ENCODE results near the gene MAFG. TPM values are rescaled to one million over a fixed set of nuclear protein-coding genes. Genes with fewer than 3 reads are reported as not detected.

Gene MAFG
- total RNA-seq, 1 donor from 2014 or later: 23.6 TPM

- Mint-ChIP-seq H3K36me3 (ENCODE audit: low read depth, unreplicated experiment) (peaks cover 8% of the 10 kb centered on the region), H3K9me3 (ENCODE audit: unreplicated experiment) (no peaks in the 10 kb centered on the region), H3K27me3 (ENCODE audit: unreplicated experiment) (peaks cover 20% of the 10 kb centered on the region), H3K4me1 (ENCODE audit: unreplicated experiment) (peaks cover 13% of the 10 kb centered on the region), H3K27ac (ENCODE audit: unreplicated experiment) (no peak overlapping the region), H3K4me3 (ENCODE audit: unreplicated experiment) (no peak overlapping the region)
- TF ChIP-seq CTCF (IDR thresholded peaks at IDR 0.05; ENCODE audit: unreplicated experiment): no peak
- DNase-seq (ENCODE audit: low spot score): no peak
Observed at GRCh38 chr17:81922566-81923301, 4.8 kb downstream of the MAFG start.

- DNase-seq (ENCODE audit: low spot score): no peak
- Mint-ChIP-seq H3K4me3 (ENCODE audit: unreplicated experiment) (peak overlapping the region; percentile 21), H3K9me3 (ENCODE audit: unreplicated experiment) (no peaks in the 10 kb centered on the region), H3K36me3 (ENCODE audit: low read depth, unreplicated experiment) (peaks cover 11% of the 10 kb centered on the region), H3K27ac (ENCODE audit: unreplicated experiment) (no peak overlapping the region), H3K4me1 (ENCODE audit: unreplicated experiment) (peaks cover 16% of the 10 kb centered on the region), H3K27me3 (ENCODE audit: unreplicated experiment) (peaks cover 23% of the 10 kb centered on the region)
- no peak for TF ChIP-seq CTCF (IDR thresholded peaks at IDR 0.05; ENCODE audit: unreplicated experiment)
Observed at GRCh38 chr17:81921996-81922565, 5.5 kb downstream of the MAFG start.

- Mint-ChIP-seq H3K36me3 (ENCODE audit: low read depth, unreplicated experiment) (peaks cover 14% of the 10 kb centered on the region), H3K27me3 (ENCODE audit: unreplicated experiment) (peaks cover 22% of the 10 kb centered on the region), H3K4me3 (ENCODE audit: unreplicated experiment) (no peak overlapping the region), H3K4me1 (ENCODE audit: unreplicated experiment) (peaks cover 16% of the 10 kb centered on the region), H3K27ac (ENCODE audit: unreplicated experiment) (no peak overlapping the region), H3K9me3 (ENCODE audit: unreplicated experiment) (no peaks in the 10 kb centered on the region)
- DNase-seq (ENCODE audit: low spot score): no peak
- no peak for TF ChIP-seq CTCF (IDR thresholded peaks at IDR 0.05; ENCODE audit: unreplicated experiment)
Observed at GRCh38 chr17:81921537-81921862, 6.0 kb downstream of the MAFG start.

- no peak for TF ChIP-seq CTCF (IDR thresholded peaks at IDR 0.05; ENCODE audit: unreplicated experiment)
- H3K9me3 Mint-ChIP-seq (ENCODE audit: unreplicated experiment): no peaks in the 10 kb centered on the region
- peak overlapping the region; percentile 16 for H3K4me3 Mint-ChIP-seq (ENCODE audit: unreplicated experiment)
- peaks cover 19% of the 10 kb centered on the region for H3K36me3 Mint-ChIP-seq (ENCODE audit: low read depth, unreplicated experiment)
- H3K27me3 Mint-ChIP-seq (ENCODE audit: unreplicated experiment): peaks cover 18% of the 10 kb centered on the region
- peaks cover 10% of the 10 kb centered on the region for H3K4me1 Mint-ChIP-seq (ENCODE audit: unreplicated experiment)
- DNase-seq (ENCODE audit: low spot score): no peak
- H3K27ac Mint-ChIP-seq (ENCODE audit: unreplicated experiment): no peak overlapping the region
Observed at GRCh38 chr17:81920612-81921536, 6.7 kb downstream of the MAFG start.
